ENCODE data around the gene EYS.

EYS gene

DNA sequence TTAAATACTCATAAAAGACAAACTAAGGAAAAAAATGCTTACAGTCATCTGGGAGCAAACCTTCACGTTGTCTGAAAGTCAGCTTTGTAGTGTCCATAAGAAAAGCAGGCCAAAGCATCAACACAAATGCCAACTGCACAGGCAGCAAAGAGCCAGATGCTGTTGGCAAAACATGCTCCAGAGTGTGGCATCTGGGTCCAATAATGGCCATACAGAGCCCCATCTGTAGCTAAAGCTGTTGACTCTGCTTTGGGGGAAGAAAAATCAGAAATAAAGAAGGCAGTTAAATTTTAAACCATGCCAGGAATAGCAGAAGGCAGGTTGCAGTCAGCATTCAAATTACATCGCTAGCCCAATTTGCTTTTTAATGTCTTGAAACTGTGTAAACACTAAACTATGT is 776.3 kb downstream of the EYS start:
- H3K4me3 ChIP-seq (ENCODE audit: low read length), result no peak overlapping the region
- no peaks in the 10 kb centered on the region for H3K36me3 ChIP-seq (ENCODE audit: insufficient read depth, low read length)
- H3K9me3 ChIP-seq (ENCODE audit: low read length), result no peaks in the 10 kb centered on the region
- H3K4me1 ChIP-seq (ENCODE audit: insufficient read depth, low read length), result no peaks in the 10 kb centered on the region
- no peaks in the 10 kb centered on the region for H3K27me3 ChIP-seq (ENCODE audit: insufficient read depth, low read length)
- no peak overlapping the region for H2AFZ ChIP-seq (ENCODE audit: low read depth, low read length)

DNA sequence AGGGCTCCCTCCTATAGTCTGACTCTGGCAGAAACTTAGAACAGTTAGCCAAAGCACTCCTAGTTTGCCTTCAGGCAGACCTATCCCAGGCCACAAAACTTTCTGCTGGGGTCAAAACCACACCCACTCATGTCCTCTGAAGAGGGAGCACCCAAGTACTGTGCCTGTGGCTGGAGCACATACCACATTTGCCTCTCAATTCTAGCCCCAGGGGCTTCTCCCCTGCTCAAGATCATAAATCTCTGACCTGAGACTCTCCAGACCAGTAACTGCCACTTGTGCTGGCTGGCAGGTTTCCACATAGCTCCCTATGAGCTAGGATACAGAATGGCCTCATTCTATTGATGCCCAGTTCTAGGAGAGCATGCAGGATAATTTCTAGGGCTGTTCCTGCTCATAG is 781.0 kb downstream of the EYS start:
- Histone ChIP-seq H3K27me3 (ENCODE audit: insufficient read depth, low read length) (no peaks in the 10 kb centered on the region), H3K4me3 (ENCODE audit: low read length) (no peak overlapping the region), H3K9me3 (ENCODE audit: low read length) (peaks cover 2% of the 10 kb centered on the region), H2AFZ (ENCODE audit: low read depth, low read length) (no peak overlapping the region), H3K4me1 (ENCODE audit: insufficient read depth, low read length) (no peaks in the 10 kb centered on the region), H3K36me3 (ENCODE audit: insufficient read depth, low read length) (no peaks in the 10 kb centered on the region)

DNA sequence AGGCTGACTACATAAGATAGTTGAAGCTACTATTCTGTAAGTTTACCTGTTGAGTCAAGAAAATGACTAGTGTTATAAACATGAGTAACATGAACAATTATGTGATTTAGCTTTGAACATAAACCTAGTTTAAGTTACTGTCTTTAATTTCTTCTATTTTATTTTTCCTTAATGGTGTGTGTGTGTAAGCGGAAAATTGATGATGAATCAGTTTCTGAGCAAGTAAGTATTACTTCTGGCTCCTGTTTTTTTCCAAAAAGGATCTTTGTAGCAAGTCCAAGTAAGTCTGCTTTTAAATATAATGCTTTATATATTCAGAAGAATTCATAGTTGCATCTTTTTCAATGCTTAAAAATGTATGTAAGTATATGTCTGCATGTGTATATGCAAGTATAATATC is 786.8 kb downstream of the EYS start:
- Histone ChIP-seq H3K27me3 (ENCODE audit: insufficient read depth, low read length) (no peaks in the 10 kb centered on the region), H3K36me3 (ENCODE audit: insufficient read depth, low read length) (no peaks in the 10 kb centered on the region), H3K4me1 (ENCODE audit: insufficient read depth, low read length) (no peaks in the 10 kb centered on the region), H2AFZ (ENCODE audit: low read depth, low read length) (no peak overlapping the region), H3K9me3 (ENCODE audit: low read length) (peaks cover 2% of the 10 kb centered on the region), H3K4me3 (ENCODE audit: low read length) (no peak overlapping the region)

DNA sequence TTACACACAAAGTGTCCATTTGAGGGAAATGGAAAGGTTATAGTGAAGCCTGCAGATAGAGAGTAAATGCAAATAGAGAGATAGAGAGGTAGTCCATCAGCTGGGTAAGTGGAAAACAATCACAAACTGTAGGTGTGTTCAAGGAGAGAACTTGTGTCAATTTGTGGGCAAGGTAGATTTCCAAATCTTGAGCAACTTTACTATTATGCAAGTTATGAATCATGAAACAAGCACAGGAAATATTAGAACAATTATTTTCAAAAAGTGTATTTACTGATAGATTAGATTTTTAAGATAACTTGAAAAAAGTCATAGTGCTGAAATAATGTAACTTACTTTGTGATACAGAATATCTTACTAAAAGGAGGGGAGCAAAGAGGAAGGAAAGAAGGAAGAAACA is 792.9 kb downstream of the EYS start:
- H3K4me1 ChIP-seq (ENCODE audit: insufficient read depth, low read length), result no peaks in the 10 kb centered on the region
- H3K9me3 ChIP-seq (ENCODE audit: low read length), result no peaks in the 10 kb centered on the region
- no peaks in the 10 kb centered on the region for H3K27me3 ChIP-seq (ENCODE audit: insufficient read depth, low read length)
- no peak overlapping the region for H2AFZ ChIP-seq (ENCODE audit: low read depth, low read length)
- no peaks in the 10 kb centered on the region for H3K36me3 ChIP-seq (ENCODE audit: insufficient read depth, low read length)
- H3K4me3 ChIP-seq (ENCODE audit: low read length), result no peak overlapping the region

DNA sequence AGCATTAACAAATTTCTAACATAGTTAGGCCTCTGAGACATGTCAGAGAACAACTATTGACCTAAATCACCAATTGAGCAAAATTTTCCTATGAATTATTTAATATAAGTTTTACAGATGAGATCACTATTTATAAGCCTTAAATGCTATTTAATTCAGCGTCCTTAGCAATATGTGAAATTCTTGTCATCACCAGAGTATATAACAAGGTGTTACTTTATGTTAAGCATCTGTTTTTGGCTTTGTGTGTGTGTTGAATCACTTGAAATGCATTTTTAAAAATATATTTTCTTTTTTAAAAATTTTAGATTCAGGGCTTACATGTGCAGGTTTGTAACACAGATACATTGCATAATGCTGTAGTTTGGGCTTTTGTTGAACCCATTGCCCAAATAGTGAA is 794.1 kb downstream of the EYS start:
- H3K9me3 ChIP-seq (ENCODE audit: low read length), result no peaks in the 10 kb centered on the region
- no peaks in the 10 kb centered on the region for H3K27me3 ChIP-seq (ENCODE audit: insufficient read depth, low read length)
- H2AFZ ChIP-seq (ENCODE audit: low read depth, low read length), result no peak overlapping the region
- no peaks in the 10 kb centered on the region for H3K36me3 ChIP-seq (ENCODE audit: insufficient read depth, low read length)
- no peak overlapping the region for H3K4me3 ChIP-seq (ENCODE audit: low read length)
- H3K4me1 ChIP-seq (ENCODE audit: insufficient read depth, low read length), result no peaks in the 10 kb centered on the region

DNA sequence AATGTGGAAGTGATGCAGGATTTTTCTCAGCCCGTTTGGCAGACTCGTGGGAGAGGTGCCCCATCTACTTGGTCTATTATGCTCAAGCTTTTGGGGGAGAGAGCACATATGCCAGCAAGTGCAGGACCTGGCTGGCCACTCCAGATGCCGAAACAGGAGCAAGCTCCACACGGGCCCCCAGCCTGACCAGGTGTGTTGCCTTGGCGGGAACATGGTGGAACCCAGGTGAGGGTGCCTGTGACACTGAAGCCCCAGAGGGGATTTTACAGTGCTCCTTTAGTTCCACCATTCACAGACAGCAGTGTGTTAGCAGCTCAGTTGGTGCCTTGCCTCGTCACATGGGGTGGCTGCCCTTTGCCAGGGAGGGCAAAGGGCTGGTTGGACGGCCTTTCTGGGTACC is 798.9 kb downstream of the EYS start:
- Histone ChIP-seq H3K4me3 (ENCODE audit: low read length) (no peak overlapping the region), H3K36me3 (ENCODE audit: insufficient read depth, low read length) (no peaks in the 10 kb centered on the region), H3K9me3 (ENCODE audit: low read length) (no peaks in the 10 kb centered on the region), H3K27me3 (ENCODE audit: insufficient read depth, low read length) (no peaks in the 10 kb centered on the region), H2AFZ (ENCODE audit: low read depth, low read length) (no peak overlapping the region), H3K4me1 (ENCODE audit: insufficient read depth, low read length) (no peaks in the 10 kb centered on the region)

DNA sequence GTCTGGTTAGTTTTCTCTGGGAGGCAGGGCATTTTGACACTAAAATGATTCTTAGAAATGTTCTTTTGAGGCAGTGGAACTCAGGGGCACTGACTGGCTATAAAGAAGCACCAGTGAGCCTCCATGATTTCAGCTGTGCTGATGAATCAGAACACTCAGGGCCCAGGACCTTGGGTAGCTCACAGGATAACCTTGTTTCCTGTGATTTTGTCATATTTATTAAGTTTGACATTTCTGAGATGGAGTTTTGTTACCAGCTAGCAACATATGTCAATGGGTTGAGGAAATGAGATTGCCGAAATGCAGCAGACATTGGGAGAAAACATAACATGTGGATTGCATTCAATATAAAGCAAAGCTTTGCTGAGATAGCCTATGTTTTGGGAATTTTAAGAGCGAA is 802.4 kb downstream of the EYS start:
- Histone ChIP-seq H3K27me3 (ENCODE audit: insufficient read depth, low read length) (no peaks in the 10 kb centered on the region), H3K4me1 (ENCODE audit: insufficient read depth, low read length) (no peaks in the 10 kb centered on the region), H3K36me3 (ENCODE audit: insufficient read depth, low read length) (no peaks in the 10 kb centered on the region)

DNA sequence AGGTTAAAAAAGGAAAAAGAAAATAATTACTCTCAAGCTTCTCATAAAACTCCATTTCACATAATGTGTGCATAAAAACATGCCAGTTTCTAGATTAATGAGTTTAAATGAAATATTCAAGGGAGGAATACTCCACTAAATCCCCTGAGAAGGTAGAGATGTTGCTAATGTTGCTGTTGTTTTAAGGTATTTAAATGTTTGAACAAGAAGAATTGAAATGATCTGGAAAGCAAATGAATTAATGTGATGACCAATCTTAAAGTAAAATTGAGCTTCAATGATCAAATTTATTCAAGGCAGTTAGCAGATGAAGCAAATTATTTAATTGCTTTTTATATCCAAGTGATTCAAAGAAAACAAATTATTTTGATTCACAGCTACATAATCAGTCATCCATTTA is 804.4 kb downstream of the EYS start:
- no peaks in the 10 kb centered on the region for H3K36me3 ChIP-seq (ENCODE audit: insufficient read depth, low read length)
- no peaks in the 10 kb centered on the region for H3K27me3 ChIP-seq (ENCODE audit: insufficient read depth, low read length)
- H3K9me3 ChIP-seq (ENCODE audit: low read length), result no peaks in the 10 kb centered on the region
- no peaks in the 10 kb centered on the region for H3K4me1 ChIP-seq (ENCODE audit: insufficient read depth, low read length)
- no peak overlapping the region for H3K4me3 ChIP-seq (ENCODE audit: low read length)
- no peak overlapping the region for H2AFZ ChIP-seq (ENCODE audit: low read depth, low read length)

More for the DNA sequence above, 802.4 kb downstream of the EYS start:
- Histone ChIP-seq H3K4me3 (ENCODE audit: low read length) (no peak overlapping the region), H3K9me3 (ENCODE audit: low read length) (no peaks in the 10 kb centered on the region), H2AFZ (ENCODE audit: low read depth, low read length) (no peak overlapping the region)

DNA sequence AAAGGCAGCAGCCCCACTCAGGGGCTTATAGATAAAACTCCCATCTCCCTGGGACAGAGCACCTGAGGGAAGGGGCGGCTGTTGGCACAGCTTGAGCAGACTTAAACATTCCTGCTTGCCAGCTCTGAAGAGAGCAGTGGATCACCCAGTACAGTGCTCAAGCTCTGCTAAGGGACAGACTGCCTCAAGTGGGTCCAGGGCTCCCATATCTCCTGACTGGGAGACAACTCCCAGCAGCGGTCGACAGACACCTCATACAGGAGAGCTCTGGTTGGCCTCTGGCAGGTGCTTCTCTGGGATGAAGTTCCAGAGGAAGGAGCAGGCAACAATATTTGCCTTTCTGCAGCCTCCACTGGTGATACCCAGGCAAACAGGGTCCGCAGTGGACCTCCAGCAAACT is 810.1 kb downstream of the EYS start:
- Histone ChIP-seq H3K4me3 (ENCODE audit: low read length) (no peak overlapping the region), H3K9me3 (ENCODE audit: low read length) (no peaks in the 10 kb centered on the region), H2AFZ (ENCODE audit: low read depth, low read length) (no peak overlapping the region), H3K4me1 (ENCODE audit: insufficient read depth, low read length) (no peaks in the 10 kb centered on the region), H3K36me3 (ENCODE audit: insufficient read depth, low read length) (no peaks in the 10 kb centered on the region), H3K27me3 (ENCODE audit: insufficient read depth, low read length) (no peaks in the 10 kb centered on the region)

DNA sequence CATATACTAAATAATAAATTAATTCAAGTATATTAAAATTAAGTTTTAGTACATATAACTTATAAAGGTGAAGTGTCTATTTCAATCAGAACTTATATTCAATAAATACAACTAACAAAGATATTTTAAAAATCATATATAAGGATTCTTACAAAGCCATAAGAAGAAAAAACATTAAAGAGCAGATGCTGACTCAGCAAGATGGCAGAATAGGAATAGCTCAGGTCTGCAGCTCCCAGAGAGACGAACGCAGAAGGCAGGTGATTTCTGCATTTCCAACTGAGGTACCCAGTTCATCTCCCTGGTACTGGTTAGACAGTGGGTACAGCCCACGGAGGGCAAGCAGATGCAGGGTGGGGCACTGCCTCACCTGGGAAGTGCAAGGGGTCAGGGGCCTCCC is 811.1 kb downstream of the EYS start:
- Histone ChIP-seq H3K27me3 (ENCODE audit: insufficient read depth, low read length) (no peaks in the 10 kb centered on the region), H3K36me3 (ENCODE audit: insufficient read depth, low read length) (no peaks in the 10 kb centered on the region), H3K9me3 (ENCODE audit: low read length) (no peaks in the 10 kb centered on the region), H3K4me1 (ENCODE audit: insufficient read depth, low read length) (no peaks in the 10 kb centered on the region), H3K4me3 (ENCODE audit: low read length) (no peak overlapping the region), H2AFZ (ENCODE audit: low read depth, low read length) (no peak overlapping the region)

DNA sequence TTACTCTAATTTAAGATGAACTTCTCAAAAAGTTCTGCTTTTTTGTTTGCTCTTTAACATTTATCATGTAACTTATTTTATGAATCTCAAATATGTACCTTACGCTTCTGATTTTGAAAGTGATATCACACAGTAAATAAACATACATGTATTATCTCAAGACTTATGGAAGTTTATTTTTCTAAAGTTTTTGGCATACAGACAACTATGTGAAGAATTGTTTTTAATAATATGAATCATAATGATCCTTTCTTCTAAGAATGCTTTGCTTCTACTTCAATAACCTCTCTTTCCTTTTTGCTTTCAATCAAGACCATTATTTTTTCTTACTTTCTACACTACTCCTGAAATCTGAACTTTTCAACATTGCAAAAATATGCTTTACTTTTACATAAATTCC is 816.4 kb downstream of the EYS start:
- Histone ChIP-seq H3K36me3 (ENCODE audit: insufficient read depth, low read length) (no peaks in the 10 kb centered on the region), H3K4me3 (ENCODE audit: low read length) (no peak overlapping the region), H3K9me3 (ENCODE audit: low read length) (no peaks in the 10 kb centered on the region)

DNA sequence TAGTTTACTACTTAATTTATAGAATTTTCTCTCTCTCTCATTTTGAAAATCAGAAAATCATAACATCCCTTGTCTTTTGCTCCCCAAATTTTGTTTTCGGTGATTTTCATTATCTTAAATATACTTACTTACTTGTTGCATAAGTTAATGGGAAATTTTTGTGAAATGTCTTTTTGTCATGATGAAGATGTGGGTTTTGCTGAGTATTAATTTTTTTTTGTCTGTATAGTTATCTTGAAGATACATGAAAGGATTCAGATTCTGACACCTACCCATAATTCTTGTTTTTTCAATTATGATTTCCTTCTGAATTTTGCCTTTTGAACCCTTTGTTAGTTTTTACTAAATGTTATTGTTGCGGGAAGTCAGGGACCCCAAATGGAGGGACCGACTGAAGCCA is 817.9 kb downstream of the EYS start:
- Histone ChIP-seq H2AFZ (ENCODE audit: low read depth, low read length) (no peak overlapping the region), H3K4me1 (ENCODE audit: insufficient read depth, low read length) (no peaks in the 10 kb centered on the region), H3K4me3 (ENCODE audit: low read length) (no peak overlapping the region), H3K36me3 (ENCODE audit: insufficient read depth, low read length) (no peaks in the 10 kb centered on the region), H3K27me3 (ENCODE audit: insufficient read depth, low read length) (no peaks in the 10 kb centered on the region), H3K9me3 (ENCODE audit: low read length) (no peaks in the 10 kb centered on the region)

More for the DNA sequence above, 816.4 kb downstream of the EYS start:
- Histone ChIP-seq H3K27me3 (ENCODE audit: insufficient read depth, low read length) (no peaks in the 10 kb centered on the region), H3K4me1 (ENCODE audit: insufficient read depth, low read length) (no peaks in the 10 kb centered on the region), H2AFZ (ENCODE audit: low read depth, low read length) (no peak overlapping the region)

DNA sequence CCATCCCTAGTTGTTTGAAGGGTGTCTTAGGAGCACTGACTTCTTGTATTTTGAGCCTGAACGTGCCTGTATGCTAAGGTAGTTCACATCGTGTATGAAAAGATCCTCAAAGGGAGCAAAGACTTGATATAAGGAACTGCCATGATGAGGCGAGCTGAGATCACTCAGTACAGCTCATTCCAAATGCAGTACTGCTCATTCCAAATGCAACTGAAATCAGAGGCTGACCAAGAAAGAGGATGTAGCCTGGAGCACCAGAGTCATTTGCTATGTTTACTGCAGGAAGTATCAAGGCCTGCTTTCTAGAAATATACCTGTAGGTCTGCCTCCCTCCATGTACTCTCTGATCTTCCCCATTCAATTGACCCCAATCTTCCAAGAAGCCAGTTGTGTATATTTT is 832.2 kb downstream of the EYS start:
- Histone ChIP-seq H3K27me3 (ENCODE audit: insufficient read depth, low read length) (no peaks in the 10 kb centered on the region), H2AFZ (ENCODE audit: low read depth, low read length) (no peak overlapping the region), H3K36me3 (ENCODE audit: insufficient read depth, low read length) (no peaks in the 10 kb centered on the region), H3K4me3 (ENCODE audit: low read length) (no peak overlapping the region), H3K4me1 (ENCODE audit: insufficient read depth, low read length) (no peaks in the 10 kb centered on the region), H3K9me3 (ENCODE audit: low read length) (no peaks in the 10 kb centered on the region)

DNA sequence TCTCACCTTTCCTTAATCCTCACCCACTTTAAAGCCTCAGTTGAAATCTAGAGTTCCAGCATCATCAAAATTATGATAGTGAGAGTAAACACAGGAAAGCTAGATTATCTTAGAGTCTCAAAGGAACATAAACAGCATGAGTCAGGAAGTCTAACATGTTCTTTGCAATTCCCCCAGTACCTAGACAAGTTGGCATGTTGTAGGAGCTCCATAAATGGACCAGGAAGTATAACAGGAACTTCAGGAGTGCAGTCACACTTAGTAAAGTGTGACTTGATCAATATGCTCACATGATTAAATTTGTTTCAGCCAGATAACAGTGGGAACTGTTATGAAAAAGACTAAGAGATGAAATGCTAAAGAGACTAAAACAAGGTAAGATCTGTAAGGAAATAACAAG is 834.4 kb downstream of the EYS start:
- Histone ChIP-seq H3K36me3 (ENCODE audit: insufficient read depth, low read length) (no peaks in the 10 kb centered on the region), H3K9me3 (ENCODE audit: low read length) (no peaks in the 10 kb centered on the region), H3K4me3 (ENCODE audit: low read length) (no peak overlapping the region), H2AFZ (ENCODE audit: low read depth, low read length) (no peak overlapping the region), H3K4me1 (ENCODE audit: insufficient read depth, low read length) (no peaks in the 10 kb centered on the region), H3K27me3 (ENCODE audit: insufficient read depth, low read length) (no peaks in the 10 kb centered on the region)
